HG02885 (cell line): ENCODE data around the gene ATP6V1B1.

Experiments used
- ATAC-seq: cut with Tn5 transposase; IDR thresholded peaks from one replicate; pipeline ENCODE4 v1.9.1; 2021; ENCODE audit warnings: mild to moderate bottlenecking; ENCODE audit not compliant: unreplicated experiment, poor library complexity

Gene ATP6V1B1

DNA sequence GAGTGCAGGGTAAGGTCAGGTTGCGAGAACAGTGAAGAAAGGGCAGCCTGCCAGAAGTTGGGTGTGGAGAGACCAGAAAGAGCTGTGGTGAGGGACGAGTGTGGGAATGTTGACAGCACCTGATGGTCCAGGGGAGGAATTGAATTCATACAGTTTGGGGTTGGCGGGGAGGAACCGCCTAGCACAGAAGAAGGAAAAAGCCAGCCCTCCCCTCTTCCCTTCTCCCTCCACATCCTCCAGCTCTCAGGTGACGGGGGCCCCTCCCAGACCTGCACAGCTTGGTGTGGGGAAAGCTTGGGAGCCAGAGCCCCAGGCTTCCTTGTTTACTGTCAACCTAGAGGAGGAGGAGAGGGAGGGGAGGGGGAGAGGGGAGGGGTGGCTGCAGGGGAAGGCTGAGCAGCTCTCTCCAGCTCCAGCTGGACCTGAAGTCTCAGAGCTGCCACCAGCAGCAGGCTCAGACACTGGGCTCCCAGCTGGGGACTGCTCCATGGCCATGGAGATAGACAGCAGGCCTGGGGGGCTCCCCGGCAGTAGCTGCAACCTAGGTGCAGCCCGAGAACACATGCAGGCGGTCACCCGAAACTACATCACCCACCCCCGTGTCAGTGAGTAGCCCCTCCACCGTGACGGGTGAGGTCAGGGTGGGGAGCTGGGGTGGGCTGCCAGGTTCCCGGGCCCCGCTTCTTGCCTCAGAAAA lies at the start of gene ATP6V1B1:
TSS of gene ATP6V1B1 (plus strand) at position 433 of the 697 bp plus-strand sequence. CDS start at position 488, 55 bp downstream.
- ATAC-seq: no peak

DNA sequence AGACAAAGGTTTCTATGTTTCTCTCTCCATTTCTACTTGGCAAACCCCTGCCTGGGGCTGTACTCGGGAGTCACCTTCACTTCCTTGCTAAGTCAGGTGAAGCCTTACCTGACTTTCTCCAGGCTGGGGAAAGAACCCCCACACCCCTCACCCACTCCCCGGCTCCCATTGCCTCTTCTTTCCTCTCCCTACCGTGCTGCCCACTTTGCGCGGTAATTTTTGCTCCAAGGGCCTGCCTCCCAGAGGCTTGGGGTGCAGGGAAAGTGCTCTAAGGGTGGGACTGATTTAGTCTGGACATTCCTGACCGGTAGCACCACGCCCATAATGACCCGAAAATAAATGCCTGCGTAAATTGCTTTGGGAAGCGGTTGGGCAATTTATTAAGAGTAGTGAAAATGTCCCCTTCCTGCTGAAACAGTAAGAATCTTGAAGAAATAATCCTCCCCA lies 49.1 kb upstream of the ATP6V1B1 start:
- ATAC-seq: no peak

DNA sequence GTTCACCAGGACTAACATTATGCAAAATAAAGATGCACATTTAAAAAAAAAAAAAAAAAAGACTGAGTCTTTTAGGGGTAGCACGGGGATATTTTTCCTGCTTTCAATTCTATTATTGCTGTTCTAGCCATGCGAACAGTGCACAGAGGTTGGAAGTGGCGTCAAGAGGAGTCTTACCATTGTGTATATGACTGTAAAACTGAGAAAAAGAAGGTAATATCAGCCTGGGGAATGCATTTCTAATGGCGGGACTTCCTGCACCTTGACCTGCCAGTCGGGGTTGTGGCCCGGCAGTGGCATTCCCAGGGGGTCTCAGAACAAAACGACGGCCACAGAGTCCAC lies 48.5 kb upstream of the ATP6V1B1 start:
- no peak for ATAC-seq

DNA sequence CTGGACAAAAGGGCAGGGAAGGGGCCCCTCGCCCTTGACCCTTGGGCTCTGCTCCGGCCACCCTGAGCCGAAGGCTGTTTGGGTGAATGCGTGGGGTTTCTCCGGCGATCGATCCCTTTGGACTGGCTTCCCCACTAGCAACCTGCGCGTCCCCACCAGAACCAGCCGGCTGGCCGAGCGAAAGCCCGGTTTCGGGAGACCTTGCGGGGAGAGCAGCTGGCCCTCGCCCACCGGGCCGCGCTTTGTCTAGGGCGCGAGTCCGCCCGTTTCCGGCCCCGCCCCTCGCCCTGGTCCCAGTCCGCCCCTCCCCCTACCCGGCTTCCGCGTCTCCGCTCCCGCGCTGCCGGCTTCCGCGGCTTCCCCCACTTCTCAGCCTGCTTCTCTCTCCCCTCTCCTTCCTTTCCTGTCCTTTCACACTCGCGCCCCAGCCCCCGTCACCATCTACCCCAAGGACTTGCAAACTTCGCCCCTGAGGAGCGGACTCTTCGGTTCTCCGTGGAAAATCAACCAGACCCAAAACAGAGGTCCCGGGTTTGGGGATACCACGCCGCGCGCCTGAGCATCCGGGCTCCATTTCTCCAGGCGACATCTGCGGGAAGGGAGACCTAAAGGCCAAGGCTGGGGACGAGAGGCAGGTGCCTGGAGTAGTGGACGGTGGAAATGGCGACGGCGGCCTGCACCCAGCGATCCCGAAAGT lies 48.0 kb upstream of the ATP6V1B1 start:
- ATAC-seq: no peak

DNA sequence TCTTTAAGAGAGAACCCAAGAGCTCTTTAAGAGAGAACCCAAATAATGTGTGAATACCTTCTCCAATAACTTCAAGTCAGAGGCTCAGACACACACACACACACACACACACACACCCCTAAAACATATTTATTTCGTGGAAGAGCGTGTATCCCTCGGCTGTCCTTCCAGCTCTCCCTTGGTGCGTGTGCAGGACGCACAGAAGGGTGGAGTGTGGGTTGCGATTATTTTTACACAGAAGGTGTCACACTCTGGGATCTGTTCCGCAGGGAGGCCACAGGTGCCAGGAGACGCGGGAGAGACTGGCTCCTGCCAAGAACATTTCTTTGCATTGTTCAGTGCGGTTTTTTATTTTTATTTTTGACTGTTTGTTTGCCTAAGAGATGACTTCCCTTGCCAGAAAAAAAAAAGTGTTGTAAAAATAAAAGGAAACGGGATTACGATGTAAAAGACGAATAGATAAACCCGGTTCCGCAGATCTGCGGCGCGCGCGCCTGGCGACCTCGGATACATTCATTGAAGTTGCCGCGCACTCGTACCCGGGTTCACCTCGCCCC lies 47.3 kb upstream of the ATP6V1B1 start:
- ATAC-seq: no peak

DNA sequence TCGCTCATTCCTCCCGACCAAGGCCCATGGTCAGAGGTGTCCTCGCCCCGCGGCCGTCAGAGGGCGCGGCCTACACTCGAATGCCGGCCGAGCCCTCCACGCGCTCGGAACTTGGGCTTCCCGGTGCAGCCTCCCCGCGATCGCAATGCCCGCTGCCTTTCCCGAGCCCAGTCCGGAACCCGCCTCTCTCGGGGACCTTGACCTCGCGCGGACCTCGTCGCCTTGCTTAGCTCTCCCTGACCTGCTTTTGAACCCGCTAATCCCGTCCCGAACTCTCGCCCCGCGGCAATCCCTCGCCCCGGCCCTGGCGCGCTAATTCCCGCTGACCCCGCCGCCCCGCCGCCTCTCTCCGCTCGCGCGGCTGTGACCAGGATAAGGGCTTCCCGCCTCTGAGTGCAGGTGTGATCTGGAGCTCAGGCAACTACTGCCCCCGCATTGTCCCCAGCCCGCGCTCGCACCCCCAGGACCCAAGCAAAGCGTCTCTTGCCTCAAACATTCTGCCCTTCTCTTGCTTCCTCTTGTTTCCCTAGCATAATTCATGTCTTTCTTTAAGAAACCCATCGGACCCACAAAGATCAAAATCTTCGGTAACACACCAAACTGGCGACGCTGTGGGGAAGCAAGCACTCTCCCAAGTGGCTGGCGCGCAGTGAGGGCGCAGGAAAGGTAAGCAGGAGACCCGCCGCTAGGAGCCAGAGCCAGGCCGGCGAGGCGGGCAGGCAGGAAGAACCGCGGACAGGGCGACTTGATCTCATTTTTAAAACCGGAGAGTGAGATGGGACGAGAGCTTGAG lies 46.6 kb upstream of the ATP6V1B1 start:
- ATAC-seq: no peak

DNA sequence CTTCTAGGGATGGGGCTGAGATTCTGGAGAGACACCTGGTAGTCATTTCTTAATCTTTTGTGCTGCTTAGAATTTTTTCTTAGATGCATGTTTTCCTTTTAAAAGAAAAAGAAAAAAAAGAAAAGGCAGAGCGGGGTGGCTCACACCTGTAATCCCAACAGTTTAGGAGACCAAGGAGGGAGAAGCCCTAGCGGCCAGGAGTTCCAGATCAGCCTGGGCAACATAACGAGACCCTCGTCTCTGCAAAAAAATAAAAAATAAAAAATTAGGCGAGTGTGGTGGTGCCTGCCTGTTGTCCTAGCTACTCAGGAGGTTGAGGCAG lies 46.0 kb upstream of the ATP6V1B1 start:
- no peak for ATAC-seq

DNA sequence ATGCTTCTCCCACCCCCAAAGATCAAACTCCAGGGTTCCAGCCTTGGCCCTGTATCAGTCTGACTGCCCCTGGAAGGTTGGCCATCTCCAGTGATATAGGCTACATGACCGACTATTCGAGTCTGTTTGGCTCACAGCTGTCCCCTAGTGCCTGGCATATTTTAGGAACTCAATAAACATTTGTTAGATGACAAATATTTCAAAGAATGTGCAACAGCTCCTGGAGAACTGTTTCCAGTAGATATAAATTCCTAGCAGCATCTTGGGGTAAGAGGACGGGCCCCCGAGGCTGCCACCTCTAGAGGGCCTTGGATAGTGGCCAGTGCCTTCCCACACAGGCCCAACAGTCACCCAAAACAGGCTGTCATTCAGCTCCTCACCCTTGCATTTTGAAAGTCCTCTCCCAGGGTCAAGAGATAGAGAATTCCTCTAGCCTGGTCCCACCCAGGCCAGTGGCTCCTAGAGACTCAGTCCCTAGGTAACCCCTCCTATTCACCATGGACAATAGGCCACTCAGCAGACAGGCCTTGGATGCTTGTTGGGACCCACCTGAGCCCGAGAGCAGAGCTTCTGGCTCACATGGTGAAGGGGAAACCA lies 45.1 kb upstream of the ATP6V1B1 start:
- no peak for ATAC-seq

DNA sequence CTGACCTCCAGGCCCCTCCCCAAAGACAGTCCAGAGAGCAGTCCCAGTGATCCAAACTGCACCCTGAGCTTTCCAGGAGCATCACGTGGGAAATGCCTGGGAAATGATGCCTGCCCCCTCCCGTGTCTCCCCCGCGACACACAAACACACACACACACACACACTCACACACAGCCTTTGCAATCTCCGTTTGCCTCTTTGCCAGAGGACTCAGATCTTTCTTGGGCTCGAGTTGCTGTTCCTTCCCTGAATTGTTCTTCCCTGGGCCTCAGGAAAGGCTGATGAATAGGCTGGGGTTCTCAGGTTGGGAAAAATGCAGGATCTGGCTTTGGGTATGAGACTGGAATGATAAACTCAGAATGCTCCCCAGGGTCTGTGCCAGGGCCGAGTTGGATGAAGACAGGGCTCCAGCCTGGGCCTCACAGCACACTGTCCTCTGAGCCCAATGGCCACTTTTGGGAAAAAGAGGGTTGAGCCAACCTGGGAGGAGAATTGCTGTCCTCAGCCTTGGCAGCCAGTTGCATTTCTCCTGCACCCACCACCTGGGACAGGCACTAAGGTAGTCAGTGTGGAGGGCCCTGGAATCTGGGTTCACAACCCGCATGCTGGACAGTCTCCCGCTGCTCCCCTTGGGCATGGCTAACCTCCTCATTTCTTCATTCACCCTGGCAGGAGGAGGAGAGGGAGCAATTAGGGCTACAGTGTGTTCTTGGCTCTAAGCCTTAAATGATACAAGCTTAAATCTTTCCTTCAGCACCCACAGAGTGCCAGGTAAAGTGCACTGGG lies 43.9 kb upstream of the ATP6V1B1 start:
- ATAC-seq: no peak

DNA sequence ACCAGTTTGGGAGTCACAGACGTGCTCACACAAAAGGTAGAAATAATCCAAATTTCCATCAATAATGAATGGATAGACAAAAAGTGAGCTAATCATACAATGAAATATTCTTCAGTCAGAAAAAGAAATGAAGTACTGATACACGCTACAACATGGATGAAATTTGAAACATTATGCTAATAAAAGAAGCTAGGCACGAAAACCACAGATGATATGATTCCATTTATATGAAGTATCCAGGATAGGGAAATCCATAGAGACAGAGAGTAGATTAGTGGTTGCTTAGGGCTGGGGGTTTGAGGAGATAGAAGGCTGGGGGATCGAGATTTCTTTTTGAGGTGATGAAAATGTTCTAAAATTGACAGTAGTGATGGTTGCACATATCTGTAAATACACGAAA lies 43.0 kb upstream of the ATP6V1B1 start:
- ATAC-seq: no peak

DNA sequence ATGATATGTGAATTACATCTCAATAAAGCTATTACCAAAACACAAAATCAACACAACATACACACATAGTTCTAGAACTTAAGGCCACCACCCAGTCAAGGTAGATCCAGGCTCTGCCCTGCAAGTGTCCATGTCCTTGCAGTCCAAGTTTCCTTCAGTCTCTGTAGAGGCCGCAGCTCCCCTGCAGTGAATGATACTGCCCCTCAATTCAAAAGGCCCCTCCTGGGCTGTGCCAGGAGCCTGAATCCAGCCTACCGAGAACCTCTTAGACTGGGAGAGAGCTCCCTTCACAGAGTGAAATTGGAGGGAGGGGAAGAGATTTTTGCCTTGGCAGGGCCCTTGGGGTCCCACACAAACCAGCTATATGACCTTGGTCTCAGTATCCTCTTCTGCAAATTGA lies 42.5 kb upstream of the ATP6V1B1 start:
- ATAC-seq: no peak

DNA sequence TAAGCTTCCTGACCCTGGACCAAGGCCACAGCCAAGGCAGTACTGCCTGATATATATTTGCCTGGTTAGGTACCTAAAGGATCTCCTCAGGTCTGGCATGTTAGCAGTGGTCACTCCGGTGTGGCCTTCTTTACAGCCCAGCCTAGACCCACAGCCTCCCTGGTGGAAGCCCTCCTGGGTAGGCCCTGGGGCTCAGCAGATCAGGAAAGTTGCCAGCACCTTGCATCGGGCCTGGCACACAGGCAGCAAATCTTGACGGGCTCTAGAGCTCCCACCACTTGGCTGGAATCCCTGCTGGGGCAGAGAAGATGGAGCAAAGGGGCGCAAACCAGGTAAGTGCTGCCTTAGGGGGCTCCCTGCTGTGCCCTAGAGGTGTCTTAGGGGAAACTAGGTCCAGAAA lies 40.9 kb upstream of the ATP6V1B1 start:
- no peak for ATAC-seq

DNA sequence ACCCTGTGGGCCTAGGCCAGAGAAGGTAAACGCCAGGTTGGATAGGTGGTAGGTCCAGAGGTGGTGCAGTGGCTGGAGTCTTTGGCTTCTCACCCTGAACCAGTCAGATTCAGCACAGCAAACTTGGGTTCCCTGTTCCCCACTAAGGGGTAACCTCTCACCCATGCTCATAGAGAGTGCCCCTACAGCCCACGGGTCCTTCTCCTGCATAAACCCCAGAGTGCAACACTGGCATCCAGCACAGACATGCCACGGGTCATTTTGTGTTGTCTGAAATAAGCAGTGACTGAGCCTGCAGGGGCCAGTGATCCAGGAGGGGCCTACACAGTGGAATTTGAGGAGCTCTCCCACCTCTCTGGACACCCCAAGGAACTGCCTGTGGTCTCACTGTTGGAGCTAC lies 40.5 kb upstream of the ATP6V1B1 start:
- no peak for ATAC-seq

DNA sequence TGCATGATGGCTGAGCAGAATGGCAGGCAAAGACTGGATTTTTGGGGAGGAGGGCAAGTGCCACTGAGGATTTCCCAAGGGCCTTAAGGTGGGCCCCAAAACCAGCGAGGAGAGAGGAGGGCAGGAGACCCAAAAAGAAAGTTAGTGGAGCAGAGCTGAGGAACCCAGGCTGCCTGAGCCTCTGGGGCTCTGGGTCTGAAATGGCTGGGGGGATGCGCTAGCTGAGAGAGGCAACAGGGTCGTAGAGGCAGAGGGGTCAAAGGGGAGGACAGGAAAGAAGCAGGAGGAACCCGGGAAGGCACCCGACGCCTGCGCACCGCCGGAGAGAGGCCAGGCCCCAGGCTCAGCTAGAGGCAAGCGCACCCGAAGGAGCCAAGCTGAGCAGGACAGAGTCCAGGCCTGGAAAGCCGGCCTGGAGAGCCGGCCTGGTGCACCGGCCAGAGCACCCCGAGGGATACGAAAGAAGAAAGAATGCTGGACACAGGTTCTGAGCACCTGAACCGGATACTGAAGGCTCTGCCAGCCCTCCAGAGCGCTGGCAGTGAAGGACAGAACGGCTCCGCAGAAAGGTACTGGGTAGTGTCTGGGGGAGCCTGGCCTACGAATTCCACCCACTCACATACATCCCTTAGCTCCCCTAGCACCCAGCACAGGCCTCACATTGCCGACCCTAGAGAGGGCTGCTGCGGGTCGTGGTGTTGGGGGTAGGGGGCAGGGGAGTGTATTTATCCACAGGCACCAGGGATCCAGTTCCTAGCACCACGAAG lies 39.5 kb upstream of the ATP6V1B1 start:
- no peak for ATAC-seq

DNA sequence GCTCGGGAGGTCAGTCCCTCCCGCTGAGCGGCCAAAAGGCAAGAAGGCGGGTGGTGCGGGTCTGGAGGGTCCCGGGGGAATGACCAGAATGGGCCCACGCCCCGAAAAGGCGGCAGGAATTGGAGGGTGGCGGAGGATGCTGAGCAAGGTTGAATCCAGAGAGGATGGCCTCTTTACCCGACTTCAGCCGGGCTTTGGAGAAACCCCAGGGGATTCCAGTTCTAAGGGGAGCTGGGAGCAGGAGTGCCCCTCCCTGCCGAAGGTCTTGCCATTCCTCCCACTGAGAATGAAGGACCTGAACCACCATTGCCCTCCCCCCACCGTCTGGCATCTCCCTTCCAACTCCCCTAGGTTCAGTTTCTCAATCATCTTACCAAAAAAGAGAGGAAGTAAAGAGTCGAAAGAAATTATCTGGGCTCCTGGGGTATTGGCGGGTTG lies 38.9 kb upstream of the ATP6V1B1 start:
- no peak for ATAC-seq

DNA sequence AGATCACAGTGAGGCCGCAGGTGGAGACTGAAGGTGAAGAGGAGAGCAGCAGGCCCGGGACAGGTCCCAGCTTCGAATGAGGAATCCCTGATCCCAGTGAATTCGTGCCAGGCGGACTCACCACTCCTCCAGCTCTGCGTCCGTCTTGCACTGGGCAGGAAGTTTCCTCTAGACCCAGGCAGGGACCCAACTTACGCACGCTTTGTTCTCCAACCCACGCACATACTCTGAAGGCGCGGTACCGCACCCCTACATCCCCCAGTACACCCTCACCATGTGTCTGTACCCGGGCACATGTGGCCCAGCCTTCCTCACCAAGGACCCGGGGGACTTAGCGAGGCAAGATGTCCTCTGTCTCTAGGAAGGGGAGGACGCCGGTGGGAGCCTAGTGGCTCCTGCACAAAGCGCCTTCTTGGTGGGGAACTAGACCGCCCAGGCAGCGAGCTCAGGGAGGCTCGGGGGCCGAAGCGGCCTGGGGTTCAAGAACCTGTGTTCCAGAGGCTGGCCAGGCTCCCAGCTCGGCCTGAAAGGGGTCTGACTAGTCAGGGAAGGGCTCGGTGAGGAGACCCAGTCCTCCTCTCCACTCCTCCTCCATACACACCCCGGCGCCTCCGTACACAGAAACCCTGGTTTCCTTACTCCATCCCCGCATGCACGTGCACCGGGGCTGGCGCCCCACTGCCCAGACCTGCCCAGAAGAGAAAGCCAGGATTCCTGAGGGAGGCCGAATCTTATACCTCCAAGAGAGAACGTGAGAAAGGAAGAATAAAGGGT lies 38.3 kb upstream of the ATP6V1B1 start:
- ATAC-seq: no peak

DNA sequence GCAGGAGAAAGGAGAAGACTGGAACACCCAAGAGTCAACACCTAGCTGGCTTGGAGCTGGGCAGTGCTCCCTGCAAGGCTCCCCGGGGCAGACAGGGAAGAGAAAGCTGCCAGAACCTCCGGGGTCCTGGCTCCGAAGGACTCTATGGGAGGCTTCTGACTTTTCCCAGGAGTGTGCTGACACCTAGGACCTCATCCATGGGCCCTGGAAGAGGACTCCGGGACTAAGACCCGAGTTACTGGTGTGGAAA lies 37.8 kb upstream of the ATP6V1B1 start:
- no peak for ATAC-seq

DNA sequence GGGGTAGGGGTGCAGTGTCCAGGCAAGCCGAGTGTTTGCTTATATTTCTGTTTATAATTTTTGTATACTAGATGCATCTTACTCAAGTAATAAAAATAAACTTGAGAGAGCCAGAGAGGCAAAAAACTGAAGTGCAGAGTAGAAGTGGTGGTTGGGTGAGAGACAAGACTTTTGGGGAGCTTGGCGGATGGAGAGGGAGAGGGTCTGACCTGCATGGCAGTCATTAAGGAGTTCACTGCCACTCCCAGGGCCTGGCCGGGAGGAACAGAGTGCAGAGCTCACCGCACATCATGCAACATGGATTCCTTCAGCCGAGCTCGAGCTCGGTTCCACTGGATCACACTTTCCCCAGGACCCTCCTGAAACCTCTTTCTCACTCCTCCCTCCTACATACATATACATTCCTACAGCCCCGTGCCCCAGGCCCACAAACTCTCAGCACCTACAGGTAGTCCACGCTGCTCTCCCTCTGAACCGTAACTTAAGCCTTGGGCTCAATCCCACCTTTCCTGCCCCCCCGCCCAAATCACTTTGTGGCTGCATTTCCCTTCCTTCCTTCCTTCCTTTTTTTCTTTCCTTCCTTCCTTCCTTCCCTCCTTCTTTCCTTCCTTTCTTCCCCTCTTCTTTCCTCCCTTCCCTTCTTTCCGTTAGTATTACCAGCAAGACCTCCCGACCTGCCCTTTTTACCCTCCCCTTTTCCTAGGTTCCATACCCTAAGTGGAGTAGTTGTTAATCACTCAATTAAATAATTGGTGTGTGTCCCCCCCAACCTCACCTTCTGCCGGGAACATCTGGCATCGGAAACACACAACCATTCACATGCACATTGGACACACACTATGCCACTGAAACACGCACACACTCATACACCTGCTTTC lies 37.1 kb upstream of the ATP6V1B1 start:
- no peak for ATAC-seq
